NK-92 (cell line): Measurements from ENCODE around the gene MYH13.

Experiments
- DNase-seq: peaks from one replicate; lab custom pipeline; 2025; ENCODE audit not compliant: unreplicated experiment; lab: John Stamatoyannopoulos, UW

The MYH13 gene

DNA sequence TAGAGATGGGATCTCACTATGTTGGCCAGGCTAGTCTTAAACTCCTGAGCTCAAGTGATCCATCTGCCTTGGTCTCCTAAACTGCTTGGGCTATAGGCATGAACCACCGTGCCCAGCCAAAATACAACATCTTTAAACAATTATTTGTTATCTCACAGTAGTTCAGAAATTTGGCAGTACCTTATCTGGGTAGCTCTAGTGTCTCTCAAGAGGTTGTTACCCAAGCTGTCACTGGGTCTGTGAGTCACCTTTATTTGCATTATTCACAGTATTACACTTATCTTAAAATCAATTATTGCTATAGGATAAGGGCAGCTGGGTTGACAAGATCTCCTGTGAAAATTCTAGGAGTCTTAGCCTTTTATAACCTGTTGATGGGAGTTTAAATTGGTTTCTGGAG, 110.4 kb downstream of the MYH13 start:
- no peak for DNase-seq

DNA sequence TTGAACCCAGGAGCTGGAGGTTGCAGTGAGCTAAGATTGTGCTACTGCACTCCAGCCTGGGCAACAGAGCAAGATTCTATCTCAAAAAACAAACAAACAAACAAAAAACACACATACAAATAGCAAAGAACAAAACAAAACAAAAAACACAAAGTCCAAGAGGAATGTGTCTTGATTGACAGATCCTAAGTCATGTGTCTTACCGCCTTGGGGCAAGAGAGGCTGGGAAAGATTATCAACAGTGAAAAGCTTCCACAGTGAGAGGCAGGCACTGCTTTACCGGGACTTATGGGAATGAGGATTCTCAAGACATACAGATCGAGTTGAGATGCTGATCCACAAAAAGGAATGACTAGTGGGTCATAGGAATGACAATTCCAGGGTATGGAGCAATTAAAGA, 111.7 kb downstream of the MYH13 start:
- DNase-seq: no peak

DNA sequence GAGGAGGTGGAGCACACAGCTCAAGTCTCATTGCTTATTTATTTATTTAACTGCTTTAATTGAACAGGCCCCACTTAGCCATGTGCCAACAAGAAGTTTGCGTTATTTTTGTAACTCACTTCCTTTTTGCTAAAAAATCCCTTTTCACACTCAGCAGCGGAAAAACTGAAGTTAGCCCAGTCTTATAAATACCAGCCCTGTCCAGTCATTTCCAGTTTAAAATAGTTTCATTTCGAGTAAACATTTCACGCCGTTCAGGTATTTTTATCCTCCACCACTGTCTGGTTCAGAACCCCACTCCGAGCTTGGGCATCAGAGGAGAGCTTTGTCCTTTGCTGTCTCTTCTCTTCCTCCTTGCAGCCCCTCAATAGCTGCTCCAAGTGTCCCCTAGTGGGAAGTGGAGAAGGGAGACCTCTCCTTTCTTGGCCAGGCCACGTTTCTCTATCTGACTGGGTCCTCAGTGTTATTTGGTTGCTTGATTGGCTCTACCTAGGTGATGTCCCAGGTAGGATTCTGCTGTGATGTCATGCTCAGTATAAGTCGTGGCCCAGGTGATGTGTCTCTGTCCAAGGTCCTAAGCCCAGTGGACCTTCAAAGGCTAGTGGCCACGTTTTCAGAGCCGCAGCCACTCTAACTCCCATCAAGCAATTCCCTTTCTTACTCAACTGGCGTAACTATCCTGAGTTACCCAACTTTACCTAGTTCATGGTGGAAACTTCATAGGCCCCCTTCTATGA, 121.4 kb downstream of the MYH13 start:
- DNase-seq: no peak
